NK-92 (cell line): Measurements from ENCODE around the gene SLC39A3.

Source experiments
- DNase-seq: peaks from one replicate; lab custom pipeline; 2025; ENCODE audit not compliant: unreplicated experiment; lab: John Stamatoyannopoulos, UW

Gene SLC39A3

DNA sequence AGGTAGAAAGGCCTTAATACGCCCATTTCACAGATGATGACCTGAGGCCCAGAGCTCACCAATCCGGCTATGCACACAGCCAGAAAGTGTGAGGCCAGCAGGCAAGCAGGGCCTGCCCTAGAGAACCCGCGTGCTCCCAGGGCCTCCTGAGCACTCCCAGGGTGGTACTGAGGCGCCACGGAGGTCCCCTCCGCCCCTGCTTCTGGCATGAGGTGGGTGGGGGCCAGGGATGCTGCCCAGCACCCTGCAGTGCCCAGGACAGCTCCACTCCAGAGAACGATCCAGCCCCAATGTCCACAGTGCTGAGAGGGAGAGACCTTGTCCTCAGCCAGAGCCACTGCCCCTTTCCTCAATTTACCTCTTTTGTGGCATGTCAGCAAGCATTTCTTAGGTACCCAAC, 29.4 kb upstream of the SLC39A3 start:
- DNase-seq, result no peak

- no peak for DNase-seq
Observed at GRCh38 chr19:2768365-2769132, 28.7 kb upstream of the SLC39A3 start.

DNA sequence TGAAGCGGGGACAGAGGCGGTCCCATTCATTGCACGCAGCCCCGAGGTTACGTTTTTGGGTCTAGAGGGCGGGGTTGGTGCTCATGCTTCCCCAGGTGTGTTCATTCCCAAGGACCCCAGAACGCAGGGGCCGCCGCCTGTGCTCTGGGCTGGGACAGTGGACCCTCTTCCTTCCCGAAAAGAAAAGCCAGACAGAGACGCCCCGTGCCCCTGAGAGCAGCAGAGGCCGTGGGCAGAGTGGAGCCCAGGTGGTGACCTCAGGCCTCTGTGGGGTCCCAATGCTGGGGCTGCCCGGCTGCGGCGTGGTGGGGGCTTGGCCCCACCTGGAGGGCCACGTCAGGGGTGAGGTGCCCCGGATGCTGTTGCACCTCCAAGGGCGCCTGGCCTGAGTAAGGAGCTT, 27.9 kb upstream of the SLC39A3 start:
- DNase-seq, result no peak

DNA sequence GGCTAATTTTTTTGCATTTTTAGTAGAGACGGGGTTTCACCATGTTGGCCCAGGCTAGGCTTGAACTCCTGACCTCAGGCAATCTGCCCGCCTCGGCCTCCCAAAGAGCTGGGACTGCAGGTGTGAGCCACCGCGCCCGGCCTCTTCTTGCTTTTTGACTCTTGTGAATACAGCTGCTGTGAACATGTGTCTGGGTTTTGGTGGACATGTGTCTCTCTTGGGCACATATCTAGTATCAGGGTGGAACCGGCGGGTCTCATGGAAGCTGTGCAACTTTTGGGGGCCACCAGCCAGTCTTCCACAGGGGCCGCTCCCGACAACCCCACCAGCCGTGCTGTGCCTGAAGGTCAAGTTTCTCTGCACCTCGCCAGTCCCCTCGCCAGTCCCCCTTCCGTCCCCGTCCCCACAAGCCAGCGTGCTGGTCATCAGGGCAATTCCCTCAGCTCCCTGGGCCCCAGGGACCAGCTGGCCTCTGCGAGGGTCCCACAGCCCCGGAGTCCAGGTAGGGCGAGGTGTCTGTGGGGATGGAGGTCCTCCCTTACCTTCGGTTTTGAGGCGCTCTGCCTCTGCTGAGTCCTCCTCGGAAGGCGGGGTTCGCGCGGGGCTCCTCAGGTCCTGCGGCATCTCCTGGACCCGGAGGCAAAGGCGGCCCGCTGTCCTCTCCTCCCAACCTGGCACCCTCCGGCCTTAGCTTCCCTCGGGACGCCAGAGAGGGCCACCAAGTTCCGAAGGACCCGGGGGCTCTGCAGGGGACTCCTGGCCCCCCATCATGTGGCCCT, 27.0 kb upstream of the SLC39A3 start:
- DNase-seq, result no peak

DNA sequence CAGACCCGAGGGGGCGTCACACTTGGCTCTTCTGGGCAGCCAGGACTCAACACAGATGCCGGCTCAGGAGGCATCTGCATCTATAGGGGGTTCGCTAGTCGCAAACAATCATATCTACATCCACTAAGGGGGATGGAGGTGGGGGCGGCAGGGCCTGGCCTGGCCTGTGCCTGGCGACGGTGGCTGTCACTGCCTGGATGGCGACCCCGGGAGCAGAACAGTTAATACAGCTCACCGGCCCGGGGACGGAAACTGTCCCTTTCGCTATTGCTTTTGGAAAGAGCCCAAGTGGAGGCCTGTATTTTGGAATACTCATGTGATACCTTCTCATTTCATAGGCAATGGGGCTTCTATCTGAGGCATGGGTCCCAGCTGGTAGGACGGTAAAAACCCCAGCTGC, 25.6 kb upstream of the SLC39A3 start:
- DNase-seq, result no peak

DNA sequence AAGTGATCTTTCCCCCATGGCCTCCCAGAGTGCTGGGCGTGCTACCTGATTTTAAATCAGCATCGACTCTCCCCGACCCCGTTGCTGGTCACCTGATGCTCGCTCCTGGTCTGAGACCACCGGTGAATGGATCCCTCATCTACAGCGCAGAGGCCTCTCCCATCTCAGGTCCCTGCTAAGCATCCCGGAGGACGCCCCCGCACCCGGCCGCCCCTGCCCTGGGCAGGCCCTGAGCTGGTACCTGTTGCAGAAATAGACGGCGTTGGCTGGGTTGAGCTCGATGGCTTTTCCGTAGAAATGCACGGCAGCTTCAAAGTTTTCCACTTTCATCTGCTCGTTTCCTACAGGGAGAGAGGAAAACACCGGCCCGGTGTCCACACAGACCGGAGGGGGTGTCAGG, 25.1 kb upstream of the SLC39A3 start:
- DNase-seq, result no peak

GRCh38 chr19:2763687-2764086, 23.9 kb upstream of the SLC39A3 start:
- DNase-seq, result no peak

- no peak for DNase-seq
Observed at GRCh38 chr19:2762783-2763496, 23.1 kb upstream of the SLC39A3 start.

DNA sequence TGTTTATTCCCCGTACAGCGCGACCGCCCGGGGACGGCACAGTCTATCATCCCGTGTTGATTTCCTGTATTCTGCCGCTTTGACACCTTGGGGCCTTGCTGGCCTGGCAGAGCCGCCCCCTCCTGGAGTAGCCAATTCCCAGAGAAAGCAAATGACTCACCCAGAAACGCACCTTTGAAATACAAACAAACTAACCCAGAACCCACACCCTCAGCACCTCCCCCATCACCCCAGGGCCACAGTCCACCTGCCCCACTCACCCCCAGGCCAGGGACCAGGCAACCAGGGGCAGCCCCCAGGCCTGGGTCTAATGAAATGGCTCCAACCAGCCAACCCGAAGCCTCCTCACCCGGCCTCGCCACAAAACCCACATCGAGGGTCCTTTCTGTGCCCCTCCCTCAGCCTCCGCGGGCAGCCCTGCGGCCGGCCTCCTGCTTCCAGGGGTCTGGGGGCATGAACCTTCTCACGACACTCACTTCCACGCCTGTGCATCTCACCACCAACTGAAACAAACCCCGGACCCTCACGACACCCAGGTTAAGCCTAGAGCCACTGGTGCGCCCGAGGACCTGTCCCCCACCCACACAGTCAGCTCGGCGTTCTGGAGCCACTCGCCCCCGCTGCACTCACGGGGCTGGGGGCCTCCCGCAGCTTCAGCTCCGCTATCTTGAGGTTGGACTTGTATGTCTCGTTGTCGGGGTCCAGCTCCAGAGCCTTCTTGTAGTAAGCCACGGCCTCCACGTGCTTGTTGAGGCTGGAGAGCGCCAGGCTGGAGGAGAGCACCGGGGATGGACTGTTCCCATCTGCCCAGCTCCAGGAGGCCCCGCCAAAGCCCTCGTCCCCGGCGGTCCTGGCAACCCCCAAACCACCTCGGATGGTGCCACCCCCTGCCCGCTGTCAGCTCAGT, 22.3 kb upstream of the SLC39A3 start:
- no peak for DNase-seq

GRCh38 chr19:2761309-2761677, 21.5 kb upstream of the SLC39A3 start:
- DNase-seq, result no peak

GRCh38 chr19:2759965-2760364, 20.1 kb upstream of the SLC39A3 start:
- no peak for DNase-seq

- DNase-seq, result no peak
Observed at GRCh38 chr19:2759362-2759761, 19.5 kb upstream of the SLC39A3 start.

DNA sequence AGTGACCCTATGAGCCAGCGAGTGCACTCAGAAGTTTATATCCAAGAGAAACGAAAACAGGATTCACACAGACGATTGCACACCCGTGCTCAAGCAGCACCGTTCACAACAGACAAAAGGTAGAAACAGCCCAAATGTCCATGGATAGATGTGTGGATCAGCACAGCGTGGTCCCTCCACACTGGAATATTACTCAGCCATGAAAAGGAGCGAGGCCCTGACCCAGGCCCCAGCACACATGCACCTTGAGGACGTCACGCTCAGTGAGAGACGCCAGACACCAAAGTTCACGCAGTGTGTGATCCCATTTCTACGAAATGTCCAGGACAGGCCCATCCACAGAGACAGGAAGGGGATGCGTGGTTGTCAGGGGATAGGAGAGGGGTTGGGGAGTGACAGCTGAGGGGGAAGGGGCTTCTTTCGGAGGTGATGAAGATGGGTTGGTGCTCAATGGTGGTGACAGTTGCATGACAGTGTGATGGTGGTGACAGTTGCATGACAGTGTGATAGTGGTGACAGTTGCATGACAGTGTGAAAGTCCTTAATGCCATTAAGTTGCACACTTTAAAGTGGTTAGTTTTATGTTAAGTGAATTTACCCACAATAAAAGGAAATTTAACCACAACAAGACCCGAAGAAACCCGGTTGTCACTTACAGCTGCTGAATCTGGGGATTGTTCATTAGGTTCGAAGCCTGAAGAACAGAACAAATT, 18.9 kb upstream of the SLC39A3 start:
- no peak for DNase-seq

DNA sequence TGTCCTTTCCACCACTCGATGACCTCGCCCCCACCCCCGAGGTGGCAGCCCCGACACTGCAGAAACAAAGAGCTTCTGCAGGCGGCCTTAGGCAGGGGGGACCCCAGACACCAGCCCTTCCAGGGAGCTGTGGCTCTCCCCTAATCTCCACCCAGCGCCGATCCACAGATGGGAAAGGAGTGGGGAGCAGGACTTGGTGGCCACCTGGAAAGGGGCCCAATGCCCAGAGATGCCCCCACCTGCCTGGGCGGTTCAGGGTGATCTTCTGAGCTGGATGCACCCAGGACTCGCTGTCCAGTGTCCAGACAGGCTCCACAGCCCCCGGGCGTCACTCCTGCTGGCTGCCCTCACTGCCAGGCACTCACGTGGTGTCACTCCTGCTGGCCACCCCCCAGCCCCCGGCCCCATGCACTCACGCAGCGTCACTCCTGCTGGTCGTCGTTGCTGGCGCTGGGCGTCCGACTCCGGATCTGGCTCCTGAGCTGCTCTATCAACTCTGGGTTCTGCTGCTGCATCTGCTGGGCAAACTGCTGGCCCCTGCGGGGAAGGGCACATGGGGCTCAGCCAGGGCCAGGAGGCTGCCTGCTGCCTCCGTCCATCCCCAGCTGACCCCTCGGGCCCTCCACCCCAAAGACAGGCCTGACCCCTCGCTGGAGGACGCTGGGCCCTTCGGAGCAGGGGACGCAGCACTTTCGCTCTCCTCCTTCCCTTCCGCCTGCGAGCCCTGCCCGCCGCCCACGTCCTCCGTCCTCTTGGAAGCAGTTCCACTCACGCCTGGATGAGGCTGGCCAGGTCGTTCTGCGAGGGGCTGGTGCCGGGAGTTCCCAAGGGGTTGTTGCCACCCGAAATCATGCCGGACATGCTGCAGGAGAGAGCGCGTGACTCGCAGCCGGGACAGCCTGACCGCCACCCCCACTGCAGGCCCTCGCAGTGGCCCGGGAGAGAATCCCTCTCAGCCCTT, 17.4 kb upstream of the SLC39A3 start:
- no peak for DNase-seq

GRCh38 chr19:2756477-2756876, 16.7 kb upstream of the SLC39A3 start:
- no peak for DNase-seq

GRCh38 chr19:2755811-2756210, 16.0 kb upstream of the SLC39A3 start:
- no peak for DNase-seq

DNA sequence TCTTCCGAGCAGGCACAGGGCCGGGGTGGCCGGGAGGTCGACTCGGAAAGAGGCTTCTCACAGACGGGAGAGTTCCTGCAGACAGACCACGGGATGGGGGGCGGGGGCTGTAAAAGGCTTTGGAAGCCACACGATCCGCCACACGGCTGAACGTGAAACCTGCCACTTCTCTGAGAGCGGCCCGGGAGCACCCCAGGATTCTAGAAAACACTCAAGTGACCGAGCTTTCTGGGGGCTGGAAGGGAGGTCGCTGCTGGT, 15.6 kb upstream of the SLC39A3 start:
- DNase-seq, result no peak

DNA sequence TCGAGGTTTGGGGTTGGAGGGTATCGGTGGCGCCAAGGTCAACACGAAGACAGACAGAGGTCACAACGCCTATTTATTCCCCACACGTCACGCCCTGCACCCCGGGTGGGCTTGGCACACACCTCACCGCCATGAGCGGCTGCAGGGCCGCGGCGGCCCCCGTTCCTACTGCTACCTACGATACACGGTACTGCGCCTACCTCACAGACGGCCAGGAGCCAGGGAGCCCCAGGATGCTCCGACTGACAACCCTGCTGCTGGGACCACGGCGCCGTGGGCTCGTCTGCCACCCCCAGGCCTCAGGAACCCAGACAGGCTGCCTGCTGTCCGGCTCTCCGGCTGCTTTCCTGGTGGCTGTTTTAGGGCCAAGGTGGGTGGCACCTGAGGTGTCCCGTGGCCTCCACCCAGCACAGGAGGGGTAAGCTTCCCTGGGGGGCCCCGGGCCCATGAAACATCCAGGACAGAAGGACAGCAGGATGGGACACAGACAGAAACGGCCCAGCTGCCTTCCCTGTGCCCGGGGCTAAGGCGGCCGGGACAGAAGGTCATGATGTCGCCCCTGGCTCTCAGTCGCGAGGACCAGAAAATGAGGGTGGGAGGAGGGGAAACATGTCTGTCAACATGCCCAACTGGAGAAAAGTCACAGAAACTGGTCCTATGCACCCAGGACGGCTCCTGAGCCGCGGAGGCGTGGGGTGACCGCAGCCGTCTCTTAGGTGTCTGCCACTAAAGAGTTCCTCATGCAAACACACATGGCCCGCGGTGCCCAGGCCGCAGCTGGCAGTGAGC, 15.0 kb upstream of the SLC39A3 start:
- DNase-seq, result no peak

GRCh38 chr19:2751438-2751830, 11.6 kb upstream of the SLC39A3 start:
- no peak for DNase-seq
